SK-N-SH (cell line): ENCODE measurements around the gene GABARAPL2. TPM values are rescaled to one million over a fixed set of nuclear protein-coding genes. Genes with fewer than 3 reads are reported as not detected.

Experiments used
- CTCF ChIA-PET: fragments of 300-600, 350-600 bp; formaldehyde crosslinking; extraction: SDS; loops from one replicate; lab custom pipeline; 2021; lab: Yijun Ruan, JAX
- POLR2A ChIA-PET: fragments of 350-600 bp; sonication (Branson Sonifier 250); formaldehyde crosslinking; extraction: SDS; loops from one replicate; lab custom pipeline; 2020; ENCODE audit warnings: antibody characterized with exemption, inconsistent platforms; lab: Yijun Ruan, JAX
- DNase-seq: peaks from one replicate; pipeline ENCODE4 v3.0.0; 2012
- H2AFZ ChIP-seq: fragments of 200-600 bp; sonication (generic); 2 replicates; pipeline ENCODE4 v1.8.1; 2016; ENCODE audit warnings: antibody characterized with exemption, mild to moderate bottlenecking, low read depth
- H3F3A ChIP-seq: fragments of 200-600 bp; sonication (generic); replicated peaks from 2 replicates; pipeline ENCODE3; 2016; ENCODE audit warnings: antibody characterized with exemption, mild to moderate bottlenecking; ENCODE audit not compliant: insufficient read depth
- H3K27ac ChIP-seq, 2 experiments: fragments of 200-500 bp in 1 of 2; fragments of 200-600 bp in 1 of 2; sonication (Bioruptor generic) in 1 of 2; sonication (generic), shearing (Covaris generic) in 1 of 2; 2 replicates each; pipeline versions ENCODE4 v1.5.1 to v1.6.1; 2014 to 2016; ENCODE audit warnings: low read depth in 2 of 2, inconsistent platforms in 1 of 2, low read length in 1 of 2, mild to moderate bottlenecking in 1 of 2, mixed read lengths in 1 of 2
- H3K27me3 ChIP-seq: fragments of 200-600 bp; sonication (generic), shearing (Covaris generic); 2 replicates; pipeline ENCODE4 v1.6.1; 2016; ENCODE audit warnings: mixed run types; ENCODE audit not compliant: insufficient read depth
- H3K36me3 ChIP-seq, 2 experiments: fragments of 200-500 bp in 1 of 2; fragments of 200-600 bp in 1 of 2; sonication (Bioruptor generic) in 1 of 2; sonication (generic) in 1 of 2; replicated peaks in 1 of 2; 2 replicates each; pipeline versions ENCODE3 to v1.5.1; 2014 to 2016; ENCODE audit warnings: low read length in 1 of 2, mild to moderate bottlenecking in 1 of 2; ENCODE audit not compliant: insufficient read depth in 2 of 2, control insufficient read depth in 1 of 2
- H3K4me1 ChIP-seq, 2 experiments: fragments of 200-500 bp in 1 of 2; fragments of 200-600 bp in 1 of 2; sonication (Bioruptor generic) in 1 of 2; sonication (generic), shearing (Covaris generic) in 1 of 2; 2 replicates each; pipeline versions ENCODE4 v1.5.1 to v1.6.1; 2014 to 2016; ENCODE audit warnings: low read depth in 1 of 2, low read length in 1 of 2, mixed run types in 1 of 2; ENCODE audit not compliant: insufficient read depth in 2 of 2, control insufficient read depth in 1 of 2
- H3K4me2 ChIP-seq: fragments of 200-600 bp; sonication (generic), shearing (Covaris generic); 2 replicates; pipeline ENCODE4 v1.6.1; 2017; ENCODE audit warnings: mixed run types
- H3K4me3 ChIP-seq, 2 experiments: fragments of 200-500 bp in 1 of 2; fragments of 200-600 bp in 1 of 2; sonication (Bioruptor generic) in 1 of 2; sonication (generic), shearing (Covaris generic) in 1 of 2; 2 replicates each; pipeline versions ENCODE4 v1.5.1 to v1.8.1; 2014 to 2016; ENCODE audit warnings: low read depth in 2 of 2, inconsistent platforms in 1 of 2, low read length in 1 of 2, mild to moderate bottlenecking in 1 of 2, mixed read lengths in 1 of 2, moderate library complexity in 1 of 2
- H3K79me2 ChIP-seq: fragments of 200-600 bp; sonication (generic); 2 replicates; pipeline ENCODE4 v1.8.1; 2017; ENCODE audit warnings: mild to moderate bottlenecking; ENCODE audit not compliant: insufficient read depth
- H3K9ac ChIP-seq: fragments of 200-600 bp; sonication (generic); 2 replicates; pipeline ENCODE4 v1.6.1; 2017; ENCODE audit warnings: mixed run types
- H3K9me2 ChIP-seq: fragments of 200-600 bp; sonication (generic); 2 replicates; pipeline ENCODE4 v1.6.1; 2017; ENCODE audit warnings: mixed run types
- H3K9me3 ChIP-seq: fragments of 200-600 bp; sonication (generic); 2 replicates; pipeline ENCODE4 v1.6.1; 2017; ENCODE audit warnings: mixed run types, mild to moderate bottlenecking, moderate library complexity
- H4K20me1 ChIP-seq: fragments of 200-600 bp; sonication (generic); 2 replicates; pipeline ENCODE4 v1.6.1; 2017; ENCODE audit warnings: mild to moderate bottlenecking, mixed run types; ENCODE audit not compliant: insufficient read depth
- EP300 ChIP-seq, 2 experiments: IDR thresholded peaks; 2 replicates each; pipeline versions ENCODE4 v1.4.0 to v1.6.1; 2012; ENCODE audit warnings: borderline replicate concordance in 1 of 2, low read depth in 1 of 2, low read length in 1 of 2
- FOSL2 ChIP-seq: IDR thresholded peaks from 2 replicates; pipeline ENCODE4 v1.4.0; 2012; ENCODE audit warnings: low read depth, mild to moderate bottlenecking, moderate library complexity, borderline replicate concordance
- FOXM1 ChIP-seq: IDR thresholded peaks from 2 replicates; pipeline ENCODE4 v1.4.0; 2012; ENCODE audit warnings: low read depth, mild to moderate bottlenecking
- GATA2 ChIP-seq: sonication (generic); formaldehyde crosslinking; IDR thresholded peaks from 2 replicates; pipeline ENCODE4 v1.5.0; 2020; ENCODE audit warnings: mild to moderate bottlenecking, missing genetic modification reagents
- MEF2A ChIP-seq: IDR thresholded peaks from 2 replicates; pipeline ENCODE4 v1.4.0; 2012; ENCODE audit warnings: low read depth, borderline replicate concordance
- MXI1 ChIP-seq: IDR thresholded peaks from 2 replicates; pipeline ENCODE4 v1.6.1; 2012; ENCODE audit warnings: mild to moderate bottlenecking, low read depth, low read length, improper control_type of control experiment
- POLR2AphosphoS5 ChIP-seq: IDR thresholded peaks from 2 replicates; pipeline ENCODE4 v1.6.1; 2012; ENCODE audit warnings: low read depth, low read length
- RAD21 ChIP-seq: IDR thresholded peaks from 2 replicates; pipeline ENCODE4 v1.6.1; 2012; ENCODE audit warnings: mild to moderate bottlenecking, low read length
- RFX5 ChIP-seq: IDR thresholded peaks from 2 replicates; pipeline ENCODE4 v1.6.1; 2012; ENCODE audit warnings: mild to moderate bottlenecking, improper control_type of control experiment, low read length
- SIN3A ChIP-seq: IDR thresholded peaks from 2 replicates; pipeline ENCODE4 v1.6.1; 2012; ENCODE audit warnings: low read depth, mild to moderate bottlenecking, low read length, moderate library complexity, borderline replicate concordance
- SMC3 ChIP-seq: IDR thresholded peaks from 2 replicates; pipeline ENCODE4 v1.6.1; 2012; ENCODE audit warnings: low read depth, low read length, improper control_type of control experiment
- TAF1 ChIP-seq: IDR thresholded peaks from 2 replicates; pipeline ENCODE4 v1.6.1; 2012; ENCODE audit warnings: low read depth, mild to moderate bottlenecking, low read length, moderate library complexity, borderline replicate concordance
- TCF12 ChIP-seq: IDR thresholded peaks from 2 replicates; pipeline ENCODE4 v1.4.0; 2012
- TEAD4 ChIP-seq: IDR thresholded peaks from 2 replicates; pipeline ENCODE4 v1.4.0; 2012; ENCODE audit warnings: mild to moderate bottlenecking, borderline replicate concordance; ENCODE audit not compliant: insufficient read depth
- WGBS: methylation state at CpG from one replicate; pipeline ENCODE4 v1.1.6; 2017; ENCODE audit warnings: low lambda C conversion rate; 5-methylcytosine and 5-hydroxymethylcytosine counted together
- polyA plus RNA-seq, 3 experiments: library from polyadenylated mRNA; depleted of rRNA; stranded (reverse); fragments of >200 nt; gene quantifications; 2 replicates each; pipeline ENCODE4 v1.2.3, GENCODE V29; 2012
- TF ChIP-seq, protein P1 (sequence below): IDR thresholded peaks from 2 replicates; pipeline ENCODE4 v1.4.0; 2012; ENCODE audit warnings: low read depth
- TF ChIP-seq, protein P2 (sequence below): IDR thresholded peaks from 2 replicates; pipeline ENCODE4 v1.4.0; 2012; ENCODE audit warnings: low read depth, borderline replicate concordance
- TF ChIP-seq, protein P3 (sequence below): fragments of 150-350 bp; IDR thresholded peaks from 2 replicates; pipeline ENCODE4 v1.6.1; 2017; ENCODE audit warnings: antibody characterized with exemption, low read length, low read depth, borderline replicate concordance
- TF ChIP-seq, protein P4 (sequence below): fragments of 200-600 bp; sonication (generic); IDR thresholded peaks from 2 replicates; pipeline ENCODE4 v1.6.1; 2017; ENCODE audit warnings: antibody characterized with exemption, mild to moderate bottlenecking, moderate library complexity
- TF ChIP-seq, protein P5 (sequence below): fragments of 150-350 bp; IDR thresholded peaks from 2 replicates; pipeline ENCODE4 v1.6.1; 2016; ENCODE audit warnings: mild to moderate bottlenecking, low read depth, low read length

GABARAPL2 gene
- polyA plus RNA-seq, 1 of the 3 experiments (the other 2 are of a cell fraction): 135 TPM

DNA sequence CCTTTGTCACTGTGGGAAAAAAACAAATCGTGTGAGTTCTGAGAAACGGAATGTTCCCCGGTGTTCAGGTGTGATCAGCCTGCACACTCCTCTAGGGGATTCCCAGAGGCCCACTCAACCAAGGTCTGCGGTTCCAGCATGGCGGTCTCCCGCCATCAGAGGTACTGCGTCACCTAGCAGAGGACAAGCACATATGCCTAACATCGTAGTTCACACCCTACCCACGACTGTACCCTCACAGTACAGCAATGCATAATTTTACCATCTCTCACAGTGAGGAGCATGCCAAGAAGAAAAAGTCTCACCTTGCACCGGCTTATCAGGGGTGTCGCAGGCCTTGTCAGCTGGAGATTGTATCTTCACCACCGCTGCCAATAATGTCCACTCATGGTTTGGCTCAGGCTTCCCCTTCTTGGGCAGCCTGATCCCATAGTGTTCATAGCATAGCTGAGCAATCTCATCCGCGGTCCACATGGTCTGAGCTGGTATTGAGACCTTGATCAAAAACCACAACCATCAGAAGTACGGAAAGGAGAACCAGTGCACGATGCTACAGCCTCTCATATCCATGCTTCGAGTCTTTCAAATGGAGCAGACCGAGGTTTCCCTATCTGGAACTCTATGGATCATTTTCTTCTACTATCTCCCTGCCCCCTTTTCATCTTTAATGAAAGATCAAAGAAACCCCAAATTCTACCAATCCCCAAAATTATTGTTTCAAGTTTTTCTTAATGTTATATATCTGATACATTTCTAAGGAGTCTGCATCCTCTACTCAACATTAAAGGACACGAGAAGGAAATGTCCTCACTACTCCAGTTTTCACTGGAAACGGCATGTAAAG is 54.4 kb downstream of the GABARAPL2 start:
- peak overlapping the region; percentile 91 for H3K4me2 ChIP-seq
- H3K27ac ChIP-seq: 0 out of 4 replicates have a peak overlapping the region, but pooled peaks of 1 of the 2 experiments have one; percentile 8
- CTCF ChIA-PET: interaction anchor here (0.5 to 5.1 kb wide), 17 partner anchors 8 to 155 kb away, joined by 3 to 37 read pairs (median 4); partner anchors contain the start of gene GABARAPL2
- TF ChIP-seq, protein P1, sequence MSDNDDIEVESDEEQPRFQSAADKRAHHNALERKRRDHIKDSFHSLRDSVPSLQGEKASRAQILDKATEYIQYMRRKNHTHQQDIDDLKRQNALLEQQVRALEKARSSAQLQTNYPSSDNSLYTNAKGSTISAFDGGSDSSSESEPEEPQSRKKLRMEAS: no peak
- no peak for TF ChIP-seq TCF12
- no peak for TF ChIP-seq TAF1
- TF ChIP-seq MEF2A: no peak
- TF ChIP-seq POLR2AphosphoS5: no peak
- no peak for TF ChIP-seq SMC3
- TF ChIP-seq TEAD4: no peak
- TF ChIP-seq RAD21: no peak
- no peak overlapping the region for H2AFZ ChIP-seq
- H3K9me3 ChIP-seq: no peaks in the 10 kb centered on the region
- peaks cover 9 to 14% of the 10 kb centered on the region in 2 experiments; a peak in 3 of 4 replicates for H3K4me1 ChIP-seq
- POLR2A ChIA-PET: interaction anchor here (0.6 kb wide), 1 partner anchor 55 kb away, joined by 3 read pairs; no protein-coding TSS in a partner anchor
- peaks cover 21% of the 10 kb centered on the region for H3K79me2 ChIP-seq
- no peaks in the 10 kb centered on the region for H3K9me2 ChIP-seq
- DNase-seq: no peak
- peak overlapping the region in 1 of 2 experiments; percentile 85; a peak in 2 of 4 replicates for H3K4me3 ChIP-seq
- peaks cover 38 to 40% of the 10 kb centered on the region in 2 experiments for H3K36me3 ChIP-seq
- peak overlapping the region; percentile 82; the same call in 1 of the 2 replicates for H3K9ac ChIP-seq
- H3K27me3 ChIP-seq: no peaks in the 10 kb centered on the region
- peaks cover 20% of the 10 kb centered on the region for H3F3A ChIP-seq
- H4K20me1 ChIP-seq: no peaks in the 10 kb centered on the region
- 77% methylated on average over 20 of the region's 20 CpGs for WGBS

DNA sequence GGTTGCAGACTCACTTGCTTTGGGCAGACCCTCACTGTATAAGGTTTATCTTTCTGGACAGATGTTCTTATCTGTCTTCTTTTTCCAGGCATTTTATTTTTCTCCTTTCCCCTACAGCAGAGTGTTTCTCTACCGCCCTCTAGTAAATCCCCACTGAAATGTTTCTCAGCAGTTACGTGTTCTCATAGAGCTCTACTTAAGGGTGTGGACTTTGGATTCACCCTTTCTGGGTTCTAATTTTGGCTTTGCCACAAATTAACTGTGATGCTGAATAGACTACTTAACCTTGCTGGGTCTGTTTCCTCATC is 54.9 kb downstream of the GABARAPL2 start:
- Histone ChIP-seq H2AFZ (no peak overlapping the region), H3K36me3 (peaks cover 35 to 40% of the 10 kb centered on the region in 2 experiments), H3K9me3 (no peaks in the 10 kb centered on the region), H3K27me3 (no peaks in the 10 kb centered on the region), H3K79me2 (peaks cover 21% of the 10 kb centered on the region), H3F3A (peaks cover 18% of the 10 kb centered on the region), H3K4me2 (peak overlapping the region; percentile 91), H3K27ac (peak overlapping the region in 1 of 2 experiments; percentile 47; a peak in 2 of 4 replicates), H3K4me1 (peaks cover 6 to 14% of the 10 kb centered on the region in 2 experiments; a peak in 3 of 4 replicates), H3K4me3 (peak overlapping the region; percentile 85; a peak in 3 of 4 replicates), H3K9ac (peak overlapping the region; percentile 82; the same call in 1 of the 2 replicates), H4K20me1 (no peaks in the 10 kb centered on the region), H3K9me2 (no peaks in the 10 kb centered on the region)
- ChIA-PET POLR2A (no interaction called here), CTCF (interaction anchor here (0.6 to 5.1 kb wide), 28 partner anchors 9 to 1550 kb away, joined by 3 to 37 read pairs (median 4); partner anchors contain the start of gene GABARAPL2)
- DNase-seq: peak; percentile 56
- WGBS: 15% methylated on average over 2 of the region's 2 CpGs
- TF ChIP-seq, protein P2, sequence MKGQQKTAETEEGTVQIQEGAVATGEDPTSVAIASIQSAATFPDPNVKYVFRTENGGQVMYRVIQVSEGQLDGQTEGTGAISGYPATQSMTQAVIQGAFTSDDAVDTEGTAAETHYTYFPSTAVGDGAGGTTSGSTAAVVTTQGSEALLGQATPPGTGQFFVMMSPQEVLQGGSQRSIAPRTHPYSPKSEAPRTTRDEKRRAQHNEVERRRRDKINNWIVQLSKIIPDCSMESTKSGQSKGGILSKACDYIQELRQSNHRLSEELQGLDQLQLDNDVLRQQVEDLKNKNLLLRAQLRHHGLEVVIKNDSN: no peak
- TF ChIP-seq RAD21 (peak; percentile 72), EP300 (IDR thresholded peaks at IDR 0.05; ENCODE audit: borderline replicate concordance in 1 of 2, low read depth in 1 of 2, low read length in 1 of 2) (no peak; a peak in 1 of 4 replicates), TAF1 (no peak), FOSL2 (no peak), RFX5 (no peak), GATA2 (CRISPR knock-in tag) (no peak; the same call in 1 of the 2 replicates), FOXM1 (no peak), MXI1 (no peak), SIN3A (no peak), POLR2AphosphoS5 (peak; percentile 35; the same call in 1 of the 2 replicates), SMC3 (peak; percentile 47)
- TF ChIP-seq, protein P3, sequence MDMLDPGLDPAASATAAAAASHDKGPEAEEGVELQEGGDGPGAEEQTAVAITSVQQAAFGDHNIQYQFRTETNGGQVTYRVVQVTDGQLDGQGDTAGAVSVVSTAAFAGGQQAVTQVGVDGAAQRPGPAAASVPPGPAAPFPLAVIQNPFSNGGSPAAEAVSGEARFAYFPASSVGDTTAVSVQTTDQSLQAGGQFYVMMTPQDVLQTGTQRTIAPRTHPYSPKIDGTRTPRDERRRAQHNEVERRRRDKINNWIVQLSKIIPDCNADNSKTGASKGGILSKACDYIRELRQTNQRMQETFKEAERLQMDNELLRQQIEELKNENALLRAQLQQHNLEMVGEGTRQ: no peak
- TF ChIP-seq, protein P1: no peak
- TF ChIP-seq, protein P4, sequence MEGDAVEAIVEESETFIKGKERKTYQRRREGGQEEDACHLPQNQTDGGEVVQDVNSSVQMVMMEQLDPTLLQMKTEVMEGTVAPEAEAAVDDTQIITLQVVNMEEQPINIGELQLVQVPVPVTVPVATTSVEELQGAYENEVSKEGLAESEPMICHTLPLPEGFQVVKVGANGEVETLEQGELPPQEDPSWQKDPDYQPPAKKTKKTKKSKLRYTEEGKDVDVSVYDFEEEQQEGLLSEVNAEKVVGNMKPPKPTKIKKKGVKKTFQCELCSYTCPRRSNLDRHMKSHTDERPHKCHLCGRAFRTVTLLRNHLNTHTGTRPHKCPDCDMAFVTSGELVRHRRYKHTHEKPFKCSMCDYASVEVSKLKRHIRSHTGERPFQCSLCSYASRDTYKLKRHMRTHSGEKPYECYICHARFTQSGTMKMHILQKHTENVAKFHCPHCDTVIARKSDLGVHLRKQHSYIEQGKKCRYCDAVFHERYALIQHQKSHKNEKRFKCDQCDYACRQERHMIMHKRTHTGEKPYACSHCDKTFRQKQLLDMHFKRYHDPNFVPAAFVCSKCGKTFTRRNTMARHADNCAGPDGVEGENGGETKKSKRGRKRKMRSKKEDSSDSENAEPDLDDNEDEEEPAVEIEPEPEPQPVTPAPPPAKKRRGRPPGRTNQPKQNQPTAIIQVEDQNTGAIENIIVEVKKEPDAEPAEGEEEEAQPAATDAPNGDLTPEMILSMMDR: peak; percentile 68
- TF ChIP-seq, protein P5, sequence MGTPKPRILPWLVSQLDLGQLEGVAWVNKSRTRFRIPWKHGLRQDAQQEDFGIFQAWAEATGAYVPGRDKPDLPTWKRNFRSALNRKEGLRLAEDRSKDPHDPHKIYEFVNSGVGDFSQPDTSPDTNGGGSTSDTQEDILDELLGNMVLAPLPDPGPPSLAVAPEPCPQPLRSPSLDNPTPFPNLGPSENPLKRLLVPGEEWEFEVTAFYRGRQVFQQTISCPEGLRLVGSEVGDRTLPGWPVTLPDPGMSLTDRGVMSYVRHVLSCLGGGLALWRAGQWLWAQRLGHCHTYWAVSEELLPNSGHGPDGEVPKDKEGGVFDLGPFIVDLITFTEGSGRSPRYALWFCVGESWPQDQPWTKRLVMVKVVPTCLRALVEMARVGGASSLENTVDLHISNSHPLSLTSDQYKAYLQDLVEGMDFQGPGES: no peak
